GM12891 (cell line): ENCODE measurements around the gene DNM1.

Experiments used
- POLR2A ChIP-seq: IDR thresholded peaks from 2 replicates; pipeline ENCODE4 v1.6.1; 2011; ENCODE audit warnings: low read depth, low read length, control low read depth
- POU2F2 ChIP-seq: IDR thresholded peaks from 2 replicates; pipeline ENCODE4 v1.6.1; 2011; ENCODE audit warnings: low read depth, mild to moderate bottlenecking, control low read depth, low read length, moderate library complexity
- TAF1 ChIP-seq: IDR thresholded peaks from 2 replicates; pipeline ENCODE4 v1.6.1; 2011; ENCODE audit warnings: low read depth, low read length, control low read depth

DNA sequence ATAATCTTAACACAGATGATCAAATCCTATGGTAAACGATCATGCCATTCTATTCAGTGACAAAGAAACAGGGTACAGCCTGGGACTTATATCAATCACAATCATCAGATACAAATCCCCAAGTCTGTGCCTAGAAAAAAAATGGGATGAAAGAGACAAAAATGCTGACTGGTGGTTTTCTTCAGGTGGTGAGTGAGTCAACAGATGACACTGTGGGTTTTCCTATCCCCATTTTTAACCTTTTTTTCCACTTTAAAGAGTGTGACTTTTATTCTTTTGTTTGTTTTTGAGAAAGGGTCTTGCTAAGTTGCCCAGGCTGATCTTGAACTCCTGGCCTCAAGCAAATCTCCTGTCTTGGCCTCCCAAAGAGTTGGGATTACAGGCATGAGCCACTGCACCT is 15.0 kb upstream of the DNM1 start:
- TF ChIP-seq TAF1 (no peak), POLR2A (no peak), POU2F2 (no peak)
